Measurements from ENCODE around the gene CD58. TPM values are rescaled to one million over a fixed set of nuclear protein-coding genes. Genes with fewer than 3 reads are reported as not detected.

CD58 gene
- total RNA-seq, 2 donors from 2014 or later, result 8.3 to 12.7 TPM

DNA sequence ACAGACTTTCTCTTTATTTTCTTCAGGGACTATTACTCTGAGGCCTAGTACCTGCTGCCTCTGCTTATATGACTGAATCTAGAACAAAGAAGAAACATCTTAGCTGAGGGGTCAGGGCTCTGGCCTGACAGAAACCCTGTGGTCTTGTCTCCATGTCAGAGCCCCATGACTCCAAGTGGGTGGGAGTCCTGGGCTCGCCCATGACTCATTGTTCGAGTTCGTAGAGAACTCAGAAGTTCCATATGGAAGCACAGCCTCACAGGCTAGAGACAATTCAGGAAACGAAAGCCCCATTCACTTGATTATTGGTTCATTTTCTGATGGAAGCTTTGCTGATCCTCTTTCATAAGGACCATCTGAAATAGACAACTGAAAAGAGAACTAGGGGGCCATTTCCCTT is 73.2 kb downstream of the CD58 start:
- Mint-ChIP-seq H3K27ac (peak overlapping the region in 1 of 2 donors; percentile 42), H3K36me3 (no peaks in the 10 kb centered on the region), H3K9me3 (no peaks in the 10 kb centered on the region)
- DNase-seq (ENCODE audit: low spot score in 2 of 2) (no peak), ATAC-seq (no peak)

- Mint-ChIP-seq H3K36me3 (no peaks in the 10 kb centered on the region), H3K9me3 (no peaks in the 10 kb centered on the region), H3K27ac (no peak overlapping the region)
- ATAC-seq, result no peak
- DNase-seq (ENCODE audit: low spot score in 2 of 2), result no peak
Measured at GRCh38 chr1:116496898-116497297, 73.9 kb downstream of the CD58 start.

GRCh38 chr1:116496380-116496779 is 74.4 kb downstream of the CD58 start:
- ATAC-seq, result no peak
- DNase-seq (ENCODE audit: low spot score in 2 of 2), result no peak
- Mint-ChIP-seq H3K27ac (no peak overlapping the region), H3K9me3 (no peaks in the 10 kb centered on the region), H3K36me3 (no peaks in the 10 kb centered on the region)

DNA sequence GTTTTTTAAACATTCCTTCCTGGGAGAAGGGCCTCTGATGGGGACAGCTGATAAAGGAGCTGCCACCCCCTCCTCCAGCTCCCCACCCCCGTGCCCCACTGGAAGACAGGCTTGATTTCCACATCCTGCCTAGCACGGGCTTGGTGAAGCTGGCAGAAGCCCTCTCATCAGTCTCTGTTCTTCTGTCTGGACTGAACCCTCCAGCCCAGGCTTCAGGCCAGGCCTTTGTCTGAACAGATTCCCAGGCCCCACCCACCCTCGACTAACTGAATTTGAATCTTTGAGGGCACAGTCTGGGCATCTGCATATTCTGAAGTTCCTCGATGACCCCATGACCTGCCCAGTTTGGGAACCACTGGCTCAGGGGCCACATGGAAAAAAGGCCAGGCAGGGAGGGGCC is 75.3 kb downstream of the CD58 start:
- Mint-ChIP-seq H3K9me3 (no peaks in the 10 kb centered on the region), H3K36me3 (no peaks in the 10 kb centered on the region), H3K27ac (no peak overlapping the region)
- DNase-seq (ENCODE audit: low spot score in 2 of 2), result no peak
- ATAC-seq, result no peak

DNA sequence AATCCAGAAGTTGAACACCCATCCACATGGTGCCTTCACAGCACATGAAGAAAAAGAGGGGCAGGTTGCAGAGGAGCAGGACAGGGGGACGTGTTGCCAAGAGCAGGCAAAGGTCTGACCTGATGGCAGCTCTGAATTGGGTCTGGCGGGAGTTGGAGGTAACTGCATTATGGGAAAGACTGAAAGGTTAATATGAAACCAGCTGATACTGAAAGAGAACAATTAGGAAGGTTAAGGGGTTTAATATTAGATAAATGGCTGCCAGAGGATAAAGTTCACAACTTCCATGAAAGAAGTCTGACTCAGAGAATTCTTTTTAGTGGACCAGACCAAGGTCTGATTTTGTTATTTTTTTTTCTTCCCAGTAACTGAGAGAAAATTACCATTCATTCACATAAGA is 76.1 kb downstream of the CD58 start:
- no peak for ATAC-seq
- H3K9me3 Mint-ChIP-seq, result no peaks in the 10 kb centered on the region
- no peak overlapping the region for H3K27ac Mint-ChIP-seq
- no peak for DNase-seq (ENCODE audit: low spot score in 2 of 2)
- no peaks in the 10 kb centered on the region for H3K36me3 Mint-ChIP-seq

- Mint-ChIP-seq H3K9me3 (no peaks in the 10 kb centered on the region), H3K36me3 (no peaks in the 10 kb centered on the region), H3K27ac (no peak overlapping the region)
- no peak for DNase-seq (ENCODE audit: low spot score in 2 of 2)
- ATAC-seq, result no peak
Measured at GRCh38 chr1:116494353-116494692, 76.5 kb downstream of the CD58 start.

DNA sequence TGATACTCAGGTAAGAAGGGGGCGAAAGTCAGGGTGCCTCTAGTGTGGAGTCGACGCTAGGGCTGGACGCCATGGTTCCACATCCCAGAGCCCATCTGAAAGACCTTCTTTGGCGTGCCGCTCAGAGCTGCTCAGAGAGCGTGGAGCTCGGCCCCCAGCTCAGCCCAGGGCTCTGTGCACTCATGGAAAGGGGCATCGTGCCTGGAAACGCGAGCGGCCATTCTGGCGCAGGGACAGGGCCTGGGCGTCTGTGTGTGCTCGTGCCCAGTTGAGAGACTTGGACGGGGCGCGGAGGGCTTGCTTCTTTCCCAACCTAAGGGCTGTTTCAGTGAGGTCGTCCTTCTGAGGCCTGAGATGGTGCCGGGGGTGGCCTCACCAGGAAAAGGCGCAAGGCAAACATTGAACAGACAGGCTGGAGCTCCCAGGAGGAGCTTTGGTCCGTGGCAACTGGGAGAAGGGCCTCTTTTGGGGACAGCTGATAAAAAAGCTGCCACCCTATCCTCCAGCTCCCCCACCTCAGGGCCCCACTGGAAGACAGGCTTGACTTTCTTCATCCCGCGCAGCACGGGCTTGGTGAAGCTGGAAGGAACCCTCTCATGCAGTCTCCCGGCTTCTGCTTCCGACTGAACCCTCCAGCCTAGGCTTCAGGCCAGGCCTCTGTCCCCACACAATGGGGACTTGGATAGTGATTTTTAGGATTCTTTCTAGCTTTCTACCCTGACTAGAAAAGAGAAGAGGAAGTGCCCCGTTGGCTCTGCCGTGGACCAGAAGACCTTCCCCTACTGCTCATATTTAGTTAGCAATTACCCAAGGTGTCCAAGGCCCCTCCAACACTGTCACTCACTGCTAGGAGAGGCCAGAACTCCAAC is 77.1 kb downstream of the CD58 start:
- ATAC-seq (no peak), DNase-seq (ENCODE audit: low spot score in 2 of 2) (no peak)
- Mint-ChIP-seq H3K36me3 (no peaks in the 10 kb centered on the region), H3K27ac (no peak overlapping the region), H3K9me3 (no peaks in the 10 kb centered on the region)

DNA sequence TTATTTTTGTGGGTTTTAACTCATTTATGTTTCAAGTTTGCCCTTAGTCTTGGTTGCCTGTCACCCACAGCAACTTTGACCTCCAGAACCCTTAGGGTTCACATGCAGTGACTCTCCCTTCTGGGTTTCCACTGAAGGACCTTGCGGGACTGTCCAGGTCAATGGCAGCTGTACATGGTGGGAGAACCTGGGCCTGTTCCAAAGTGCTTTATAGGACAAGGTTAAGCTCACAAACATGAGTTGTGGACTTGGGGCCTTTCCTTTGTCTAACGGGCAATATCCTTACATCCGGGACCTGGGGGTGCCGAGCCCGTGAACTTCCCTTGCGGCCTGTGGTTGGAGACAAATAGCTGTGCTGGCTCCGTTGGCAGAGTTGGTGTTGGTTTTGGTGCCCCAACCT is 77.8 kb downstream of the CD58 start:
- H3K27ac Mint-ChIP-seq, result no peak overlapping the region
- no peaks in the 10 kb centered on the region for H3K9me3 Mint-ChIP-seq
- ATAC-seq (no peak), DNase-seq (ENCODE audit: low spot score in 2 of 2) (no peak)
- H3K36me3 Mint-ChIP-seq, result no peaks in the 10 kb centered on the region

GRCh38 chr1:116492358-116492811 is 78.4 kb downstream of the CD58 start:
- DNase-seq (ENCODE audit: low spot score in 2 of 2), result no peak
- no peak for ATAC-seq
- H3K27ac Mint-ChIP-seq, result peak overlapping the region in 1 of 2 donors; percentile 76
- H3K36me3 Mint-ChIP-seq, result no peaks in the 10 kb centered on the region
- H3K9me3 Mint-ChIP-seq, result no peaks in the 10 kb centered on the region

DNA sequence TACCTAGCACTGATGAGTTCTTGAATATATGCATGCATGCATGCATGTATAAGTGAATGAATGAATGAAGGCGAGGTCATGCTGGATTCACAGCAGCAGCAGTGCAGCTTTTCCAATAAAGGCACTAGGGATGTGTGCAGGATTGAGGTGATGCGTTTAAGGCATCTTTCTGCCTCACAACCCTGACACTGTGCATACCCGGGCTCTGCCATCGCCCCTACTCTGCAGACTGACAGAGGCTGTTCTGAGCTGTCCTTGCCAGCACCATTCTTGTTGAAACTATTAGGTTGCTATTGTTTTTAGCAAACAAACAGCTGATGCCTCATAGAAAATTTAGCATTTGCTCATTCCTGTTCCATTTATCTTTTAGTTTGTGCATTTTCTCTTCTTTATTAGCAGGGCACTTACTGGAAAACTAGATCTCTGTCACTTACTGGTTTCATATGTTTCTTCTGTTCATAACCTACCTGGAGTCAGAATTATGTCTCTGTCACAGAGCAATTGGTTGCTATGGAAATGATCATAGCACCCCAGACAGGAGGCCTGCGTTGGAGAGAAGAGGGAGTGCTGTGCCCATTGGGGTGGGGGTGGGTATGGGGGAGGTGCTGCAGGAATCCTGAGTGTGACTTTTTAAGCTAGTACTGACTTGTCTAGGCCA is 79.0 kb downstream of the CD58 start:
- H3K36me3 Mint-ChIP-seq, result no peaks in the 10 kb centered on the region
- peak in 1 of 2 donors; percentile 46 for ATAC-seq

DNA sequence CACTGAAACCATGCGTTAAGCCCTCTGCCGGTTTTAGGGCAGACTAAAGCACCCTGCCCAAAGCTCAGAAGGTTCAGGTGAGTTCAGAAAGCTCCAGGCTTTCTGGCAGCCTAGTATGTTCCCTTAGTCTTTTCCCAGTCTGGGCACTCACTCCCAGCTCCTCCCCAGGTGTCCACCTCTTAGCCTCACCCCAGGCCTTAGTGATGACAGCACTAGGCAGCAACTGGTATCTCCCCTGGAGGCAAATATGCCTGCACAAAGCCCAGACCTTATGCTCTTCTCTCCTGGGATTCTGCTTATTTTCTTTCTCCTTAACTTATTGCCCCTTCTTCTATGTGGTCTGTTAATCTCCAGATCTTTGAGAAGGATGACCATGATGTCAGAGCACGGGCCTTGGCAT is 80.2 kb downstream of the CD58 start:
- ATAC-seq, result no peak
- no peak for DNase-seq (ENCODE audit: low spot score in 2 of 2)
- Mint-ChIP-seq H3K36me3 (no peaks in the 10 kb centered on the region), H3K9me3 (no peaks in the 10 kb centered on the region), H3K27ac (no peak overlapping the region)

More for the DNA sequence above, 79.0 kb downstream of the CD58 start:
- DNase-seq (ENCODE audit: low spot score in 2 of 2), result no peak
- Mint-ChIP-seq H3K9me3 (no peaks in the 10 kb centered on the region), H3K27ac (no peak overlapping the region)

- no peak for DNase-seq (ENCODE audit: low spot score in 2 of 2)
- no peak overlapping the region for H3K27ac Mint-ChIP-seq
- H3K36me3 Mint-ChIP-seq, result no peaks in the 10 kb centered on the region
- H3K9me3 Mint-ChIP-seq, result no peaks in the 10 kb centered on the region
- ATAC-seq, result peak in 1 of 2 donors; percentile 45
Measured at GRCh38 chr1:116489231-116489697, 81.6 kb downstream of the CD58 start.

DNA sequence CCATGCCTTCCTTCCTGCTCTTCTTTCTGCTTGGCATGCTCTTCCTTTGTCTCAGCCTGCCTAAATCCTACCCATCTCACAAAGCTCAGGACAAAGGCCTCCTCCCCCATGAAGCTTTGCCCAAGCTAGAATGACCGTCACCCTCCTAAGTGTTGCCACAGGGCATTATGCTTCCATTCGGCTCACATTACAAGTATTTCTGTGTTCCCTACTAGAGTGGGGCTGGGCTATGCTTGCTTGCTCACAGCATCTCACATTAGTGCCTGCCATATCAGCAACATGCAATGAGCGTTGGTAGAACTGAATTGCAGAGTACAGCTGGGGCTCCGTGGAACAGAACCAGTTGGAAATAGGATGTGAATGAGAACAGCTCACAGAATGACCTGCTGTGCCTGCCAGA is 82.8 kb downstream of the CD58 start:
- H3K36me3 Mint-ChIP-seq, result no peaks in the 10 kb centered on the region
- no peak for DNase-seq (ENCODE audit: low spot score in 2 of 2)
- no peaks in the 10 kb centered on the region for H3K9me3 Mint-ChIP-seq
- no peak for ATAC-seq
- H3K27ac Mint-ChIP-seq, result no peak overlapping the region

GRCh38 chr1:116487583-116487982 is 83.2 kb downstream of the CD58 start:
- ATAC-seq, result no peak

DNA sequence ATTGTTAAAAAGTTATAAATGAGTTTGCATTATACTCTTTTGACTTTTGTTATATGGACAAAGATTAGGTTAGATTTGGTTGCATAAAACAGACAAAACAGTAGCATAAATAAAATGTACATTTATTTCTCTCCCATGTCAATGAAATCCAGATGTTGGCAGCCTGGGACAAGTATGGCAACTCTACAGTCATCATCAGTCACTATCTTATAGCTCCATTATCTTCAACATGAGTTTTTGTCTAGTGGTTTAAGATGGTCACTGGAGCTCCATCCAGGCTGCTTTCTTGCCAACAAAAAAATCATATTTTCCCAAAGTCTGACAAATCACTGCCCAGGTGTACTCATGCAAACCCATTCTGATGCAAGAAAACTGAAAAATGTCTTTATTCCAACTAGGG is 83.8 kb downstream of the CD58 start:
- no peak overlapping the region for H3K27ac Mint-ChIP-seq
- H3K9me3 Mint-ChIP-seq, result no peaks in the 10 kb centered on the region
- no peaks in the 10 kb centered on the region for H3K36me3 Mint-ChIP-seq
- ATAC-seq, result no peak
- DNase-seq (ENCODE audit: low spot score in 2 of 2), result no peak

More at GRCh38 chr1:116487583-116487982, 83.2 kb downstream of the CD58 start:
- Mint-ChIP-seq H3K36me3 (no peaks in the 10 kb centered on the region), H3K9me3 (no peaks in the 10 kb centered on the region), H3K27ac (no peak overlapping the region)
- no peak for DNase-seq (ENCODE audit: low spot score in 2 of 2)

DNA sequence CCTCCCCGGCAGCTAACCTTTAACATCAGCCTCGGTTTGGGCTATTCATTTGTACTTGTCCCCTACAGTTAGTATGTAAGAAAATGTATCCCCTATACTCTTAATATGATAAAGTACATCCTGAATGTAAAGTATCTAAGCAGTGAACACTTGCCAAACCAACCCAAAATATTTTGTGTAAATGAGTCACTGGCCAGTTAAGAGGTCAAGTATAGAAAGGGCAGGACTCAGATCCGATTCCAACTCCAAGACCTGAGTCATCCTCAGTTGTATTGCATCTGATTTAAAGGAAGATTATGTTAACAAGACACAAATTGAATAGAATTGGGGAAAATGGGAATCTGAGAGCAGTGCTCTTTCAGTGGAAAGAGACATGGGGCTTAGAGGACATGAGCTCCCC is 84.4 kb downstream of the CD58 start:
- ATAC-seq (no peak), DNase-seq (ENCODE audit: low spot score in 2 of 2) (no peak)
- no peaks in the 10 kb centered on the region for H3K36me3 Mint-ChIP-seq
- H3K27ac Mint-ChIP-seq, result no peak overlapping the region
- no peaks in the 10 kb centered on the region for H3K9me3 Mint-ChIP-seq

DNA sequence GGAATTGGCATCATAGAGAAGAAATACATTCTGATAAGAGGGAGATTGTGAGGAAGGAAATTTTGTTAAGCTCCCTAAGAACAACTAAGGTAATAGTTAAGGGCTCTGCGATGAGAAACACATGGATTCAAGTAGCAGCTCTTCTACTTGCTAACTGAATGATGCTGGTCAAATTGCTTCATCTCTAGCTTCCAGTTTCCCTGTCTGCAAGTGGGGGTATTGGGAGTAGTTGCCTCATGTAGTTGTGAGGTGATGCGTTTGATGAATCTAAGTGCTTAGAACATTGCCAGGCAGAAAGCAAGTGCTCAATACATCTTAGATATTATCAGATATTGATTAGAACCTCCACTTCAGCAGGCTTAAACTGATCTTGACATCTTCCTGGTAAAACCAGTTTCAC is 84.8 kb downstream of the CD58 start:
- H3K27ac Mint-ChIP-seq, result no peak overlapping the region
- ATAC-seq (no peak), DNase-seq (ENCODE audit: low spot score in 2 of 2) (no peak)
- no peaks in the 10 kb centered on the region for H3K36me3 Mint-ChIP-seq
- H3K9me3 Mint-ChIP-seq, result no peaks in the 10 kb centered on the region
